ENCODE results near the gene MCHR1. TPM values are rescaled to one million over a fixed set of nuclear protein-coding genes. Genes with fewer than 3 reads are reported as not detected.

MCHR1 gene
- total RNA-seq, 1 donor from 2014 or later, result not detected

- DNase-seq (ENCODE audit: extremely low spot score, unreplicated experiment), result no peak
- TF ChIP-seq CTCF (IDR thresholded peaks at IDR 0.05), result no peak
- Mint-ChIP-seq H3K9me3 (ENCODE audit: unreplicated experiment) (no peaks in the 10 kb centered on the region), H3K4me1 (ENCODE audit: unreplicated experiment) (peaks cover 5% of the 10 kb centered on the region), H3K36me3 (ENCODE audit: unreplicated experiment) (no peaks in the 10 kb centered on the region), H3K4me3 (ENCODE audit: unreplicated experiment) (no peak overlapping the region), H3K27ac (ENCODE audit: unreplicated experiment) (no peak overlapping the region), H3K27me3 (ENCODE audit: unreplicated experiment) (no peaks in the 10 kb centered on the region)
These were observed 20.1 kb upstream of the MCHR1 start for GRCh38 chr22:40659166-40659565.

DNA sequence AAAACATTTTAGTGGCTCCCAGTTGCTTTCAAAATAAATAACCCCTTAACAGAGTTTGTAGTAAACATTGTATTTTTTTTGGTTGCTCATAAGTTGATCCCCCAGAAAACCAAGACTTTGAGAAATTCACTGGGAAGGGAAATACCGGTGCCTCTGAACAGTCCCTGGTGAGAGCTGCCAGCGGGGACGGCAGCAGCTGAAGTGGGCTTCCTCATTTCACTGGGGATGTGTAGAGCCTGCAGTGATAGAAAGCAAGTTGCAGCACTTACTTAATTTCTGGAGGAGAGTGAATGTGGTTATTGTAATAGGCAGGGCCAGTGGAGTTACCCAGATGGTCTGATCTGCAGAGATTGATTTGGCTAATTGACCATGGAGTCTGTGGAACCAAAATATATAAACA is 18.6 kb upstream of the MCHR1 start:
- Mint-ChIP-seq H3K36me3 (ENCODE audit: unreplicated experiment) (no peaks in the 10 kb centered on the region), H3K27me3 (ENCODE audit: unreplicated experiment) (no peaks in the 10 kb centered on the region), H3K27ac (ENCODE audit: unreplicated experiment) (no peak overlapping the region), H3K9me3 (ENCODE audit: unreplicated experiment) (no peaks in the 10 kb centered on the region), H3K4me1 (ENCODE audit: unreplicated experiment) (no peaks in the 10 kb centered on the region), H3K4me3 (ENCODE audit: unreplicated experiment) (no peak overlapping the region)
- no peak for TF ChIP-seq CTCF (IDR thresholded peaks at IDR 0.05)
- DNase-seq (ENCODE audit: extremely low spot score, unreplicated experiment), result no peak

DNA sequence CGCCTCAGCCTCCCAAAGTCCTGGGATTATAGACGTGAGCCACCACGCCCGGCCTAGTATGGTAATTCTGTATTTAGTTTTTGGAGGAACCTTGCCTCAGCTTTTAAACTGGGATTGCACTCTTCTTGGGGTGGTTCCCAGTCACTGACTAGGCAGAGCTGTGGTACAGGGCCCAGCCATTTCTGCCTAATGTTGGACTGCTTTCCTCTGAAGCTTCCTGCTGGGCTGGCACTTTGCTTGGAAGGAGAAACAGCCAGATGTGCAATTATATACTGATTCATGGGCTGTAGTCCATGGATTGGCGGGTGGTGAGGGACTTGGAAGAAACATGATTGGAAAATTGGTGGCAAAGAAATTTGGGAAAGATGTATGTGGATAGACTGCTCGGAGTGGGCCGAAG is 17.6 kb upstream of the MCHR1 start:
- Mint-ChIP-seq H3K27me3 (ENCODE audit: unreplicated experiment) (no peaks in the 10 kb centered on the region), H3K4me3 (ENCODE audit: unreplicated experiment) (no peak overlapping the region), H3K27ac (ENCODE audit: unreplicated experiment) (no peak overlapping the region)

DNA sequence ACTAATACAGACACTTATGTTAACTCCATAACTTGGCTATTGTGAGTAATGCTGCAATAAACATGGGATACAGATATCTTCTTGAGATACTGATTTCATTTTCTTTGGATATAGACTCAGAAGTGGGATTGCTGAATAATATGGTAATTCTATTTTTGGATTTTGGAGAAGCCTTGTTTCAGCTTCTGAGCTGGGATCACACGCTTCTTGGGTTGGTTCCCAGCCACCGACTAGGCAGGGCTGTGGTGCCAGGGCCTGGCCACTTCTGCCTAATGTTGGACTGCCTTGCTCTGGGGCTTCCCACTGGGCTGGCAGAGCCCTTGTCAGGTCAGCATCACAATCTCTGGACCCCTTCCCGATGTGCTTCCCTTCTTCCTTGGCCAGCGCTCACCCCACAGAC is 14.0 kb upstream of the MCHR1 start:
- TF ChIP-seq CTCF (IDR thresholded peaks at IDR 0.05), result no peak
- peaks cover 2% of the 10 kb centered on the region for H3K4me1 Mint-ChIP-seq (ENCODE audit: unreplicated experiment)
- no peaks in the 10 kb centered on the region for H3K9me3 Mint-ChIP-seq (ENCODE audit: unreplicated experiment)
- no peak overlapping the region for H3K4me3 Mint-ChIP-seq (ENCODE audit: unreplicated experiment)
- no peaks in the 10 kb centered on the region for H3K27me3 Mint-ChIP-seq (ENCODE audit: unreplicated experiment)
- no peak overlapping the region for H3K27ac Mint-ChIP-seq (ENCODE audit: unreplicated experiment)
- no peaks in the 10 kb centered on the region for H3K36me3 Mint-ChIP-seq (ENCODE audit: unreplicated experiment)
- no peak for DNase-seq (ENCODE audit: extremely low spot score, unreplicated experiment)

More for the DNA sequence above, 17.6 kb upstream of the MCHR1 start:
- H3K36me3 Mint-ChIP-seq (ENCODE audit: unreplicated experiment), result no peaks in the 10 kb centered on the region
- no peak for TF ChIP-seq CTCF (IDR thresholded peaks at IDR 0.05)
- H3K9me3 Mint-ChIP-seq (ENCODE audit: unreplicated experiment), result no peaks in the 10 kb centered on the region
- no peak for DNase-seq (ENCODE audit: extremely low spot score, unreplicated experiment)
- no peaks in the 10 kb centered on the region for H3K4me1 Mint-ChIP-seq (ENCODE audit: unreplicated experiment)

- H3K36me3 Mint-ChIP-seq (ENCODE audit: unreplicated experiment), result no peaks in the 10 kb centered on the region
- no peak for DNase-seq (ENCODE audit: extremely low spot score, unreplicated experiment)
- peaks cover 2% of the 10 kb centered on the region for H3K4me1 Mint-ChIP-seq (ENCODE audit: unreplicated experiment)
- no peak for TF ChIP-seq CTCF (IDR thresholded peaks at IDR 0.05)
- H3K27ac Mint-ChIP-seq (ENCODE audit: unreplicated experiment), result no peak overlapping the region
- H3K27me3 Mint-ChIP-seq (ENCODE audit: unreplicated experiment), result no peaks in the 10 kb centered on the region
- H3K9me3 Mint-ChIP-seq (ENCODE audit: unreplicated experiment), result no peaks in the 10 kb centered on the region
- no peak overlapping the region for H3K4me3 Mint-ChIP-seq (ENCODE audit: unreplicated experiment)
These were observed 13.0 kb upstream of the MCHR1 start for GRCh38 chr22:40666151-40666848.

All from osteocyte (in vitro differentiated cells).